Measurements from ENCODE around the gene GABBR1.

The GABBR1 gene

GRCh38 chr6:29652198-29652584 is 19.2 kb upstream of the GABBR1 start:
- no peak for DNase-seq

- no peak for DNase-seq
Measured at GRCh38 chr6:29651413-29652197, 18.6 kb upstream of the GABBR1 start.

GRCh38 chr6:29649701-29650673 is 17.0 kb upstream of the GABBR1 start:
- DNase-seq = peak; percentile 98

- no peak for DNase-seq
Measured at GRCh38 chr6:29647927-29648642, 15.1 kb upstream of the GABBR1 start.

- DNase-seq = no peak
Measured at GRCh38 chr6:29641430-29642148, 8.6 kb upstream of the GABBR1 start.

DNA sequence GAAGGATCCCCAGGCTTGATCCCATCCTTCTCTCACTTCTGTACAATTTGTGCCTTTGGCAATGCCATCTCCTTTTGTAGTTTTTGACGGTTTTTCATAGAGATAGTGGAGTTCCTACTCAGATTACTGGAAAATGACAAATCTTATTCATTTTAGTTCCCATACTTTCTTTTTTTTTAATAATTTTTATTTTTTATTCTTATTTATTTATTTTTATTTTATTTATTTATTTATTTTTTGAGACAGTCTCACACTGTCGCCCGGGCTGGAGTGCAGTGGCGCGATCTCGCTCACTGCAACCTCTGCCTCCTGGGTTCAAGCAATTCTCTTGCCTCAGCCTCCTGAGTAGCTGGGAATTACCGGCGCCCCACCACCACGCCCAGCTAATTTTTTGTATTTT is 4.3 kb upstream of the GABBR1 start:
- no peak for DNase-seq

GRCh38 chr6:29633534-29633905 is 537 bp upstream of the GABBR1 start:
- no peak for DNase-seq

GRCh38 chr6:29631860-29632731 is 887 bp downstream of the GABBR1 start:
- DNase-seq = peak; percentile 70

DNA sequence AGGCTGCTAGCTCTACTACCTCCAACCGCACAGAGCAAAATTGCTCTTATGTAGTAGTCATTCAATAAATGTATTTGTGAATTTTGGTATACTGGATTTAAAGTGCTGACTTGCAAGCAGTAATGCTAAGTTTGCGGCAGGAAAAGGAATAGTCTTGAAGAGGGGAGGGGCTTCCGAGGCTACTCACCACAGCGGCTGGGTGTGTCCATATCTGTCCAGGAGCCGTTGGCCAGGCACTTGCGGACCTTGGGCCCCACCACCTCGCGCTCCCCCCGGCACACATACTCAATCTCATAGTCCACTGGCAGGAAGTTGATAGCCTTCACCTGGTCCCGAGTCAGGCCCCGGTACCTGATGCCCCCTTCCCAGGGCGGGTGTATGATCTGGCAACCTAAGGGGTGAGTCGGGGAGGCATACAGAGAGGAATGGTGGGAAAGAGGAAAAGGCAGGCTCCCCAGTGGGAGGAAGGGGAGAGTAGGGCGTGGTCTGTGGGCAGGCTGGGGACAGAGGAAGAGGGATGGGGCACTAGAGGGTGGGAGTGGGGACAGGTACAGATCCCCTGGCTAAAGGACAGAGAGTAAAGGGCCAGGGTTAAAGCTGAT is 1.7 kb downstream of the GABBR1 start:
- DNase-seq = no peak

GRCh38 chr6:29630315-29630714 is 2.7 kb downstream of the GABBR1 start:
- no peak for DNase-seq

DNA sequence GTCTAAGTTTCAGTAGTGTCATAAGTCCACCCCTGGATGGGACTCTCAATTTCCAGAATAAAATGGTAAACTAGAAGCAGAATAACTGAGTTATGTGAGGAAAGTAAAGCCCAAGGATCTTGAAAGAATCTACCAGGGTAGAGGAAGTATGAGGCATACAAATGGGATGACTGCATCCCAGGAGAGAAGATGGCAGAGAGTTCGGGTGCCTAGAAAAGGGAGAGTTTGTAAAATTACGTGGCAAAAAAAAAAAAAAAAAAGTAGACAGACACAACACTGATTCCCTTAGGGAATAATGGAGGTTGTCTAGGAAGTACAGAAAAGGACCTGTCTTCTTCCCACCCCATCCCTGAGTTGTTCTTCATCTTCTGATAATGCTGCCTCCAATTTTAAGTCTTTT is 3.4 kb downstream of the GABBR1 start:
- DNase-seq = no peak

DNA sequence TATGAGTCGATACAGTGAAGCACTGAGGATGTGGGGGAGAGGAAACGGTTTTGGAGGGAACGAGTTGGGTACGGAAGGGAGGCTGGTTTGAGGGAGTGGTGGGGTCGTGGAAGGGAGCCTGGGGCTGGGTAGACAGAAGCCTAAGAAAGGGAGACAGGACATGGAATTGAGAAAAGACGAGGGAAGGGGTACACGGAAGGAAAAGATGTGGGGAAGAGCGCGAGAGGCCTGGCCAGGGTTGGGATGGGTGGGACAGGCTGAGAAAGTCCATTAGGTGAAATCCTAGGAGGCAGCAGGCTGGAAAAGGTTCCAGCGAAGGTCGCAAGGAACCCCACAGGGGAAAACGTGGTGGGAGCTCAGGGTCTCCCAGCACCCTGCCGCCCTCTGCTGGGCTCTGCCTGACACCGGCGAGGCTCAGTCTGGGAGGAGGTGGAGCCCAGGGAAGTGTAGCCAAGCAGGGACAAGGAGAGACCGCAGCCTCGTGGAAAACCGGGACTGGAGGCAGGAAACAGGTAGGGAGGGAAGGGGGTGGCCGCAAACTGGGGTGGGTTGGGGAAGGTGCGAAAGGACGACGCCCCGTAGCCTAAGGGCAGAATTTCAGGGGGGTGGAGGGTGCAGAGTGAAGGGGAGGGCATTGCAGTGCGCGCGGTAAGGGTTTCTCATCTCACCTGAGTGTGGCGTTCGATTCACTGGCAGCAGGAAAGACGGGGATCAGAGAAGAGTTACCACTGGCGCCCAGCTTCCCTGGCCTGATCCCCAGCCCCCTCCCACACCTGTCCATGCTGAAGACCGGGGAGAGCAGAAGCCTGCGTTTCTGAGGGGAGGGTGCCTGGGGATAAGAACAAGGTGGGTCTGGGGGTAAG is 4.3 kb downstream of the GABBR1 start:
- peak; percentile 46 for DNase-seq

DNA sequence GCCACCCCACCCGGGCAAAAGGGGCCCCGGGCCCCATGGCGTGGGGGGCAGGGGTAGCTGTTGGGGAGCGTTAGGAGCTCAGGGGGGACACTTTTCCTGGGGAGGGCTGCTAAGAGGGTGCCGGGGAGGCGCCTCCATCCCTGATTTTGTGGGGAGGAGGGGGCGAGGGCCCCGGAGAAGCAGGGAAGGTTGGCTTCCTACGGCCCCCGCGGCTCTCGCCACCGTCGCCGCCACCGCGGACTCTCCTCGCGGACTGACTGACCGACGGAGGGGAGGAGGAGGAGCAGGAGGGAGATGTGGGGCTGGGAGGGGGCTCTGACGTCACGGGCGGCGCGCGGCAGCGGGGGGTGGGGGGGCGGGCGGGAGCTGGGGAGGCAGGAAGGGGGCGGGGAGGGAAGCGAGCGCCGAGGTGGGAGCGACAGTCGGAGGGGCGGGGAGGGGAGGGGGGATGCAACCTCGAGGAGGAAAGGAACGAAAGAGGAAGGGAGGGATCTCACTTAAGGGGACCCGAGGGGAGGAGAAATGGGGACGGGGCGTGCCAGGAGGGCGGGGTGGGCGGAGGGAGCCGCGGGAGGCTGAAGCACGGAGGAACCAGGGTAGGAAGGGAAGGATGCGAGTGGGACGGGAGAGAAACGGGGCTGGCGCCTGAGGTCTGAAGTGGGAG is 5.1 kb downstream of the GABBR1 start:
- peak; percentile 66 for DNase-seq

GRCh38 chr6:29626948-29627754 is 5.8 kb downstream of the GABBR1 start:
- no peak for DNase-seq

- no peak for DNase-seq
Measured at GRCh38 chr6:29625337-29625930, 7.5 kb downstream of the GABBR1 start.

GRCh38 chr6:29624520-29624961 is 8.4 kb downstream of the GABBR1 start:
- no peak for DNase-seq

GRCh38 chr6:29620630-29621029 is 12.4 kb downstream of the GABBR1 start:
- DNase-seq = no peak

DNA sequence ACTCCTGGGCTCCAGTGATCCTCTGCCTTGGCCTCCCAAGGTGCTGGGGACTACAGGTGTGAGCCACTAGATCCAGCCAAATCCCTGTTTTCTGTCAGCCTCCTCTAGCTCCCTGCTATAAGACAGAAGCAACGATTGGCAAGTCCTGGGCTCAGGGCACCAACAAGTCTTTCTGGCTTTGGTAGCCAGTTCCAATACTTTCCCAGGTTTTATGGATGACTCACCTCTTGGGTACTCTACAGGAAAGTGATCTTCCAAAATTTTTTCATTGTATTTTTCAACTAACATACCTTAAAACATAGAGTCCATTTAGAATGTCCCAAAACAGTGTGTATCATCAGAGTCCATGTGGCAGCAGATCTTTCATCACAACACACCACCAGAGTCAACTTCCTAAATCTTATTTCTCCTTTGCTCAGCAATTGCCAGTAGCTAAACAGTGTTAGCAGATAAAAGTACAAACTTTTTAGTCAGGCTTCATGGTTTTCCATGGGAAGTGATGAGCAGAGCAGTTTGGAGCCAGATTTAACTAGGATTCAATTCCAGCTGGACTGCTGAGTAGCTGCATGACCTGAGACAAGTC is 13.3 kb downstream of the GABBR1 start:
- DNase-seq = no peak
